Endometrium (tissue), 2 donors: ENCODE measurements around the gene MSN.
"Not testable (repeated sequence)": the region's sequence is repeated elsewhere in the genome, so short reads cannot be mapped to it uniquely, and the experiment has no call there.

Experiments
- FAIRE-seq: peaks from 2 replicates; lab custom pipeline; 2012; peaks lifted over from hg19 to GRCh38; lab: Jason Lieb, UNC
- donor health status: control.
- donor health status: control.

MSN gene

GRCh38 chrX:65720381-65720964 lies 53.0 kb downstream of the MSN start:
- no peak for FAIRE-seq

- no peak for FAIRE-seq
Measured at GRCh38 chrX:65723706-65724105, 56.3 kb downstream of the MSN start.

- FAIRE-seq, result no peak
Measured at GRCh38 chrX:65726715-65727114, 59.3 kb downstream of the MSN start.

- no peak for FAIRE-seq
Measured at GRCh38 chrX:65731684-65732289, 64.3 kb downstream of the MSN start.

GRCh38 chrX:65740909-65741308 lies 73.5 kb downstream of the MSN start:
- FAIRE-seq, result no peak

GRCh38 chrX:65741823-65742222 lies 74.4 kb downstream of the MSN start:
- no peak for FAIRE-seq

GRCh38 chrX:65744965-65745364 lies 77.5 kb downstream of the MSN start:
- no peak for FAIRE-seq

- FAIRE-seq, result no peak
Measured at GRCh38 chrX:65745427-65745826, 78.0 kb downstream of the MSN start.

- FAIRE-seq, result no peak
Measured at GRCh38 chrX:65745992-65746391, 78.5 kb downstream of the MSN start.

- no peak for FAIRE-seq
Measured at GRCh38 chrX:65750674-65751469, 83.4 kb downstream of the MSN start.

GRCh38 chrX:65751519-65751918 lies 84.1 kb downstream of the MSN start:
- no peak for FAIRE-seq

- FAIRE-seq, result no peak
Measured at GRCh38 chrX:65752294-65752693, 84.8 kb downstream of the MSN start.

- FAIRE-seq, result no peak
Measured at GRCh38 chrX:65755786-65756185, 88.3 kb downstream of the MSN start.

GRCh38 chrX:65757943-65758342 lies 90.5 kb downstream of the MSN start:
- FAIRE-seq, result no peak

GRCh38 chrX:65758505-65758904 lies 91.1 kb downstream of the MSN start:
- no peak for FAIRE-seq

- not testable (repeated sequence) for FAIRE-seq
Measured at GRCh38 chrX:65759525-65759924, 92.1 kb downstream of the MSN start.

- FAIRE-seq, result no peak
Measured at GRCh38 chrX:65769564-65770292, 102.3 kb downstream of the MSN start.

- no peak for FAIRE-seq
Measured at GRCh38 chrX:65772842-65773241, 105.4 kb downstream of the MSN start.

- FAIRE-seq, result no peak
Measured at GRCh38 chrX:65781845-65782244, 114.4 kb downstream of the MSN start.

- FAIRE-seq, result no peak
Measured at GRCh38 chrX:65783746-65784145, 116.3 kb downstream of the MSN start.
